GM10266 (cell line): ENCODE data around the gene ENTPD2.
A peak's percentile ranks its signal among the peaks of the same experiment; 100 is the strongest.

Source experiments
- DNase-seq: peaks from one replicate; pipeline ENCODE4 v3.0.0; 2012; ENCODE audit errors: extremely low spot score
- TF ChIP-seq, protein P1 (sequence below): IDR thresholded peaks from 2 replicates; pipeline ENCODE4 v1.5.1; 2012; ENCODE audit warnings: mild to moderate bottlenecking, low read depth; ENCODE audit not compliant: control insufficient read depth, insufficient read depth; ENCODE audit errors: missing control alignments

The ENTPD2 gene

DNA sequence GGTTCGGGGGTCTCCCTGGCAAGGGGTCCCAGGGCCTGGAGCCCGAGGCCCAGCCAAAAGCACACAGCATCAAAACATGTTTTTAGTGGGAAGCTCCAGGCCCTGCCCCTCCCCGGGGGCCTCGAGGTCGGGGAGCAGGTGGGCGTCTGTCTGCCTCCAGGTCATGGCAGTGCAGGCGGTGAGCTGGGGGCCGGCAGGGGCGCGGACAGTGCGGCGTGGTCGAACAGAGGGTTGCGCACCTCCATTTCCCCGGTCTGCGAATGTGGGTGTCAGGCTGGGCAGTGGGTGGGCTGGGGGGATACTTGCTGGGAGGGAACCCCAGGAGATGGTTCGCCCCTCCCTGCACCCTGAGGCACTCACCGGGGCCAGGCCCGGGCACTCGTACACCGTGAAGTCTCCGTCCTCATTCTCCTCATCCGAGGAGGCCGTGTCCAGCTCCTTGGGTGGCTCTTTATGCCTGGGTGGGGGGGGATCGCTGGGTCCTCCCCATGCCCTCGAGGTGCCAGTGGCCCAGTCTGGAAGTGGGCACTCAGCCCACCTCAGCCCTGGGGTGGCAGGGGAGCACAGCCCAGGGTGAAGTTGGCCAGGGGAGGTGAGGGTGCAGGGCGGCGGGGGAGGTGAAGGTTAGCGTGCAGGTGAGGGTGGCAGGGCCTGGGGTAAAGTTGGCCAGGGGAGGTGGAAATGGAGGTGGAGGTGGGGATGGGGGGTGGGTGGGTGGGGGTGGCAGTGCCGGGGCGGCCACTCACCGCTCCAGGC is 14.1 kb downstream of the ENTPD2 start:
- no peak for DNase-seq
- TF ChIP-seq, protein P1, sequence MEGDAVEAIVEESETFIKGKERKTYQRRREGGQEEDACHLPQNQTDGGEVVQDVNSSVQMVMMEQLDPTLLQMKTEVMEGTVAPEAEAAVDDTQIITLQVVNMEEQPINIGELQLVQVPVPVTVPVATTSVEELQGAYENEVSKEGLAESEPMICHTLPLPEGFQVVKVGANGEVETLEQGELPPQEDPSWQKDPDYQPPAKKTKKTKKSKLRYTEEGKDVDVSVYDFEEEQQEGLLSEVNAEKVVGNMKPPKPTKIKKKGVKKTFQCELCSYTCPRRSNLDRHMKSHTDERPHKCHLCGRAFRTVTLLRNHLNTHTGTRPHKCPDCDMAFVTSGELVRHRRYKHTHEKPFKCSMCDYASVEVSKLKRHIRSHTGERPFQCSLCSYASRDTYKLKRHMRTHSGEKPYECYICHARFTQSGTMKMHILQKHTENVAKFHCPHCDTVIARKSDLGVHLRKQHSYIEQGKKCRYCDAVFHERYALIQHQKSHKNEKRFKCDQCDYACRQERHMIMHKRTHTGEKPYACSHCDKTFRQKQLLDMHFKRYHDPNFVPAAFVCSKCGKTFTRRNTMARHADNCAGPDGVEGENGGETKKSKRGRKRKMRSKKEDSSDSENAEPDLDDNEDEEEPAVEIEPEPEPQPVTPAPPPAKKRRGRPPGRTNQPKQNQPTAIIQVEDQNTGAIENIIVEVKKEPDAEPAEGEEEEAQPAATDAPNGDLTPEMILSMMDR: no peak

- DNase-seq: no peak
- TF ChIP-seq, protein P1: no peak
Measured at GRCh38 chr9:137038916-137039315, 14.9 kb downstream of the ENTPD2 start.

GRCh38 chr9:137037483-137037882 is 16.4 kb downstream of the ENTPD2 start:
- TF ChIP-seq, protein P1: no peak
- no peak for DNase-seq

- DNase-seq: no peak
Measured at GRCh38 chr9:137037035-137037434, 16.8 kb downstream of the ENTPD2 start.

DNA sequence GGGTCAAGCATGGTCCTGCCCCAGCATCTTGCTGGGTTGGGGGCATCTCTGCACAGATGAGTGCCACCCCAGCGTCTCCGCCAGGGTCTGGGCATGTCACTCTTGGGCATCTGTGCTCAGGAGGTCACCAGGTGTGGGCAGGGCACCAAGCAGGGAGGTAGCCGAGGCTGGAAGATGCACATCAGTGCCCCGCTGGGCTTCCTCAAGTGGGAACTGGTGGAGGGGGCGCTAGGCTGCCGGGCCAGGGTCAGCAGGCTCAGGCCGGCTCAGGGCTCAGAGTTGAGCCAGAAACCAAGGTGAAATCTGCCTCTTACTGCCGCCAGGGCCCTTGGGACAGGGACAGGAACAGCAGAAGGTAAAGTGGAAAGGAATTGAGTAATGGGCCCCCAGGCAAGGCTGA is 17.9 kb downstream of the ENTPD2 start:
- TF ChIP-seq, protein P1: no peak
- no peak for DNase-seq

More at GRCh38 chr9:137037035-137037434, 16.8 kb downstream of the ENTPD2 start:
- TF ChIP-seq, protein P1: no peak

GRCh38 chr9:137035507-137035834 is 18.4 kb downstream of the ENTPD2 start:
- TF ChIP-seq, protein P1: no peak

DNA sequence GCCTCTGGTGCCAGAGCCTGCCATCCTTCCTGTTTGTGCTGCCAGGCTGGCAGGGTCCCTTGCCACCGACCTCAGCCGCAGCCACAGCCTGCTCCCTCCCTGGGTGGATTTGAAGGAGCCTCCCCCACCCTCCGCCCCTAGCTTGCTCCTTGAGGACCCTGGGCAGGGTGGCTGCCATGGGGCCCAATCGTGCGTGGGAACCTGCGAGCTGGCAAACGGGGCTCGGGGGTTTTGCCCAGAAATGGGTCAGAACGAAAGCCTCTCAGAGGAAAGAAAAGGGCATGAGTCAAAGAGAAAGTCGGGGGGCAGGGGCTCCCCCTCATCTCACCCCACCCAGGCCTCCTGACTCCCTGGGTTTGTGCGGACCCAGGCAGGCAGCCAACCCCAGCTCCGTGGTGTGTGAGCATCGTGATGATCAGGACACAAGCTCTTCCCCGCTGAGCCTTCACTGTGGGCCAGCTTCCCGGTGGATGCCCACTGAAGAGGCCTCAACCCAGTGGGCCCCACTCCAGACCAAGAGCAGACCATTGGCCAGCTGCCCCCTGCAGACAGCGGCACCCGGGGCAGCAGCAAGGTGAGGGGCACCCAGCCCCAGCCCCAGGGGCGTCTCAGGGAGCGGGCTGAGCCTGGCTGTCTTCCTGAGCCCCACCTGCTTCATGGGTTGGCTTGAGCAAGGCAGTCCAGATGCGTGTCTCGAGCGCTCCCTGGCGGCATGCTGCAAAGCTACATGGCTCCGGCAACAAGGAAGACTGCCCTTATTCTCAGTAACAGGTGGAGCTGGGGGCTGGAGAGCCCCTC is 19.0 kb downstream of the ENTPD2 start:
- TF ChIP-seq, protein P1: peak; percentile 97
- DNase-seq: peak; percentile 95

More at GRCh38 chr9:137035507-137035834, 18.4 kb downstream of the ENTPD2 start:
- DNase-seq: no peak
